Measurements from ENCODE around the gene ASIC2.

ASIC2 gene

GRCh38 chr17:33316746-33317145 lies 23.7 kb upstream of the ASIC2 start:
- no peak overlapping the region for H3K27ac ChIP-seq (ENCODE audit: low read depth, low read length)
- H3F3A ChIP-seq (ENCODE audit: control insufficient read depth, insufficient read depth) = no peaks in the 10 kb centered on the region
- H3K4me3 ChIP-seq (ENCODE audit: low read length) = no peak overlapping the region
- H3K36me3 ChIP-seq (ENCODE audit: control insufficient read depth, low read length) = no peaks in the 10 kb centered on the region
- no peaks in the 10 kb centered on the region for H3K27me3 ChIP-seq (ENCODE audit: control insufficient read depth, low read length)
- H3K4me2 ChIP-seq (ENCODE audit: low read length) = no peak overlapping the region
- no peaks in the 10 kb centered on the region for H3K9me3 ChIP-seq (ENCODE audit: control insufficient read depth, insufficient read depth, low read length)
- H3K9me2 ChIP-seq (replicated peaks; ENCODE audit: control insufficient read depth, low read length) = no peaks in the 10 kb centered on the region
- TF ChIP-seq, protein P1, sequence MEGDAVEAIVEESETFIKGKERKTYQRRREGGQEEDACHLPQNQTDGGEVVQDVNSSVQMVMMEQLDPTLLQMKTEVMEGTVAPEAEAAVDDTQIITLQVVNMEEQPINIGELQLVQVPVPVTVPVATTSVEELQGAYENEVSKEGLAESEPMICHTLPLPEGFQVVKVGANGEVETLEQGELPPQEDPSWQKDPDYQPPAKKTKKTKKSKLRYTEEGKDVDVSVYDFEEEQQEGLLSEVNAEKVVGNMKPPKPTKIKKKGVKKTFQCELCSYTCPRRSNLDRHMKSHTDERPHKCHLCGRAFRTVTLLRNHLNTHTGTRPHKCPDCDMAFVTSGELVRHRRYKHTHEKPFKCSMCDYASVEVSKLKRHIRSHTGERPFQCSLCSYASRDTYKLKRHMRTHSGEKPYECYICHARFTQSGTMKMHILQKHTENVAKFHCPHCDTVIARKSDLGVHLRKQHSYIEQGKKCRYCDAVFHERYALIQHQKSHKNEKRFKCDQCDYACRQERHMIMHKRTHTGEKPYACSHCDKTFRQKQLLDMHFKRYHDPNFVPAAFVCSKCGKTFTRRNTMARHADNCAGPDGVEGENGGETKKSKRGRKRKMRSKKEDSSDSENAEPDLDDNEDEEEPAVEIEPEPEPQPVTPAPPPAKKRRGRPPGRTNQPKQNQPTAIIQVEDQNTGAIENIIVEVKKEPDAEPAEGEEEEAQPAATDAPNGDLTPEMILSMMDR (IDR thresholded peaks at IDR 0.05; ENCODE audit: low read depth, low read length, poor library complexity, severe bottlenecking) = no peak
- TF ChIP-seq EZH2phosphoT487 (IDR thresholded peaks at IDR 0.05; ENCODE audit: borderline replicate concordance, low read length) = no peak
- no peaks in the 10 kb centered on the region for H3K79me2 ChIP-seq (ENCODE audit: control insufficient read depth, low read length)
- H4K20me1 ChIP-seq (ENCODE audit: control insufficient read depth, insufficient read depth, low read depth, low read length) = no peaks in the 10 kb centered on the region
- no peaks in the 10 kb centered on the region for H3K4me1 ChIP-seq (ENCODE audit: control insufficient read depth, low read length)

DNA sequence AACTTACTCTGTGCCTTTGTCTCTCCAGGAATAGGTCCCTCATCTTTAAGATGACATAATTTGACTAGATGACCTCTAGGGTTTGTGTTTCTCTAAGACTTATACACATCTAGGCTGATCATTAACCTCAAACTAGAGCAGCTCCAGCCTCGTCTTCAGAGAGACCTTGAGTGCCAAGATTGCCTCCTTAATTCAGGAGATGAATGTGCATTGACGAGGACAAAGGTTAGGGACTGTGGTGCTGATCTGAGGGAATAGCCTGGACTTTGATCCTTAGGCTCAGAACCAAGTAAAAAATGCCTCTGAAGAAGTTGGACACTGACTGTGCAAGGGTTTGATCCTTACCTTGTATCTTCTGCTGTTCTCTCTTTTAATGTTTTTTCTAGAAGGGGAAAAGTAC lies 17.2 kb upstream of the ASIC2 start:
- H3K27me3 ChIP-seq (ENCODE audit: control insufficient read depth, low read length) = no peaks in the 10 kb centered on the region
- no peaks in the 10 kb centered on the region for H3K4me1 ChIP-seq (ENCODE audit: control insufficient read depth, low read length)
- H3K4me3 ChIP-seq (ENCODE audit: low read length) = no peak overlapping the region
- no peak overlapping the region for H3K27ac ChIP-seq (ENCODE audit: low read depth, low read length)
- no peaks in the 10 kb centered on the region for H3F3A ChIP-seq (ENCODE audit: control insufficient read depth, insufficient read depth)
- no peaks in the 10 kb centered on the region for H3K9me2 ChIP-seq (replicated peaks; ENCODE audit: control insufficient read depth, low read length)
- no peaks in the 10 kb centered on the region for H3K9me3 ChIP-seq (ENCODE audit: control insufficient read depth, insufficient read depth, low read length)
- H3K79me2 ChIP-seq (ENCODE audit: control insufficient read depth, low read length) = no peaks in the 10 kb centered on the region
- TF ChIP-seq EZH2phosphoT487 (IDR thresholded peaks at IDR 0.05; ENCODE audit: borderline replicate concordance, low read length) = no peak
- TF ChIP-seq, protein P1 (IDR thresholded peaks at IDR 0.05; ENCODE audit: low read depth, low read length, poor library complexity, severe bottlenecking) = no peak
- no peaks in the 10 kb centered on the region for H3K36me3 ChIP-seq (ENCODE audit: control insufficient read depth, low read length)
- H3K4me2 ChIP-seq (ENCODE audit: low read length) = no peak overlapping the region
- no peaks in the 10 kb centered on the region for H4K20me1 ChIP-seq (ENCODE audit: control insufficient read depth, insufficient read depth, low read depth, low read length)

DNA sequence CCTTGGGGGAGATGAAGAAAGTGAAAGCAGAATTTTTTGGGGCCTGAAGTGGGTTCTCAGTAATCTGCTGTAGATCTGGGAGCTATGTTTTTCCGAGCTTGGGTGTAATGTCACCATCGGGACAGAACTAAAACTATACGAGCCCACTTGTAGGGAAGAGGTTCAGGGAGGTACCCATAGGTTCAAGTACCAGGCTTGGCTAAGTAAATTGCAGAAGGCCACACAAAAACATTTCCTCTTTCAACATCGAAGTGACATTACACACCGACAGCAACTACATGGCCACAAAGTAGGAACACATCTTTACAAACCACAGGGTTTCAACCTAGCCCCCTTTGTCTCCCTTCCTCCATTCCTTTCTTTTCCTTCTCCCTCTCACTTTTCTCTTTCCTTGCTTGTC lies 10.2 kb upstream of the ASIC2 start:
- no peaks in the 10 kb centered on the region for H3F3A ChIP-seq (ENCODE audit: control insufficient read depth, insufficient read depth)
- H3K4me1 ChIP-seq (ENCODE audit: control insufficient read depth, low read length) = no peaks in the 10 kb centered on the region
- no peaks in the 10 kb centered on the region for H3K79me2 ChIP-seq (ENCODE audit: control insufficient read depth, low read length)
- no peak overlapping the region for H3K4me3 ChIP-seq (ENCODE audit: low read length)
- no peaks in the 10 kb centered on the region for H3K9me3 ChIP-seq (ENCODE audit: control insufficient read depth, insufficient read depth, low read length)
- H4K20me1 ChIP-seq (ENCODE audit: control insufficient read depth, insufficient read depth, low read depth, low read length) = no peaks in the 10 kb centered on the region
- no peaks in the 10 kb centered on the region for H3K9me2 ChIP-seq (replicated peaks; ENCODE audit: control insufficient read depth, low read length)
- no peak overlapping the region for H3K4me2 ChIP-seq (ENCODE audit: low read length)
- no peak for TF ChIP-seq EZH2phosphoT487 (IDR thresholded peaks at IDR 0.05; ENCODE audit: borderline replicate concordance, low read length)
- TF ChIP-seq, protein P1 (IDR thresholded peaks at IDR 0.05; ENCODE audit: low read depth, low read length, poor library complexity, severe bottlenecking) = no peak
- no peak overlapping the region for H3K27ac ChIP-seq (ENCODE audit: low read depth, low read length)
- H3K27me3 ChIP-seq (ENCODE audit: control insufficient read depth, low read length) = no peaks in the 10 kb centered on the region
- no peaks in the 10 kb centered on the region for H3K36me3 ChIP-seq (ENCODE audit: control insufficient read depth, low read length)

DNA sequence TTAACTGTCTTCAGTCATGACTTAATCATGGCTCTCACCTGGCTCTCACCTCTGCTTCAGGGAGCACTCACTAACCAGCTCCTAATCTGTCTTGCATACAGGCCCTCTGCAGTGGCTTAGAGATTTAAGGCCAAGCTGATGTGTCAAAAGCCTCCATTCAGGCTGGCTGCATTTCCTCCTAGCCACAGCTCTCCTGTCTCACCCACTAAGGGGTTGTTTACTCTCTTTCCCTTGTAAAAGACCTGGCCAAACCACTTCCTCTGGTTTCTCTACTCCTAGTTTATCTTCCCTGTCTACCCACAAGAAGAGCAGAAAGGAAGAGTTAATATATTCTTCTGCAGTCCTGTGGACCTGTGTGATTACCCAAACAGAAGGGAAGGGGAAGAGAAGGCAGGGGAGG lies 9.3 kb upstream of the ASIC2 start:
- H3K79me2 ChIP-seq (ENCODE audit: control insufficient read depth, low read length) = no peaks in the 10 kb centered on the region
- H3K27ac ChIP-seq (ENCODE audit: low read depth, low read length) = no peak overlapping the region
- H4K20me1 ChIP-seq (ENCODE audit: control insufficient read depth, insufficient read depth, low read depth, low read length) = no peaks in the 10 kb centered on the region
- no peak overlapping the region for H3K4me3 ChIP-seq (ENCODE audit: low read length)
- no peaks in the 10 kb centered on the region for H3K36me3 ChIP-seq (ENCODE audit: control insufficient read depth, low read length)
- H3K27me3 ChIP-seq (ENCODE audit: control insufficient read depth, low read length) = no peaks in the 10 kb centered on the region
- H3K4me1 ChIP-seq (ENCODE audit: control insufficient read depth, low read length) = no peaks in the 10 kb centered on the region
- H3K9me2 ChIP-seq (replicated peaks; ENCODE audit: control insufficient read depth, low read length) = no peaks in the 10 kb centered on the region
- TF ChIP-seq, protein P1 (IDR thresholded peaks at IDR 0.05; ENCODE audit: low read depth, low read length, poor library complexity, severe bottlenecking) = no peak
- TF ChIP-seq EZH2phosphoT487 (IDR thresholded peaks at IDR 0.05; ENCODE audit: borderline replicate concordance, low read length) = no peak
- H3F3A ChIP-seq (ENCODE audit: control insufficient read depth, insufficient read depth) = no peaks in the 10 kb centered on the region
- no peak overlapping the region for H3K4me2 ChIP-seq (ENCODE audit: low read length)
- H3K9me3 ChIP-seq (ENCODE audit: control insufficient read depth, insufficient read depth, low read length) = no peaks in the 10 kb centered on the region
